DOHH2 (cell line): ENCODE results near the gene HAND2.

Experiments
- H3F3A ChIP-seq: fragments of 200-600 bp; sonication (generic), shearing (Covaris generic); 2 replicates; pipeline ENCODE4 v1.6.0; 2016; ENCODE audit warnings: antibody characterized with exemption, mild to moderate bottlenecking; ENCODE audit not compliant: control insufficient read depth, insufficient read depth
- H3K27ac ChIP-seq: fragments of 200-600 bp; sonication (generic); 2 replicates; pipeline ENCODE4 v1.5.1; 2014; ENCODE audit warnings: low read depth, mild to moderate bottlenecking, low read length, moderate library complexity
- H3K27me3 ChIP-seq: fragments of 200-600 bp; sonication (generic); 2 replicates; pipeline ENCODE4 v1.6.1; 2014; ENCODE audit warnings: mild to moderate bottlenecking, low read length, mixed read lengths; ENCODE audit not compliant: control insufficient read depth
- H3K36me3 ChIP-seq: fragments of 200-600 bp; sonication (generic); 2 replicates; pipeline ENCODE4 v1.6.1; 2014; ENCODE audit warnings: mild to moderate bottlenecking, low read length, moderate library complexity, mixed read lengths; ENCODE audit not compliant: control insufficient read depth
- H3K4me1 ChIP-seq: fragments of 200-600 bp; sonication (generic); 2 replicates; pipeline ENCODE4 v1.6.1; 2014; ENCODE audit warnings: mild to moderate bottlenecking, low read length, mixed read lengths; ENCODE audit not compliant: control insufficient read depth
- H3K4me2 ChIP-seq: fragments of 200-600 bp; sonication (generic); 2 replicates; pipeline ENCODE4 v1.6.0; 2014; ENCODE audit warnings: mild to moderate bottlenecking, low read length, moderate library complexity
- H3K4me3 ChIP-seq: fragments of 200-600 bp; sonication (generic); 2 replicates; pipeline ENCODE4 v1.5.1; 2014; ENCODE audit warnings: mild to moderate bottlenecking, low read length, mixed read lengths
- H3K79me2 ChIP-seq: fragments of 200-600 bp; sonication (generic); 2 replicates; pipeline ENCODE4 v1.6.1; 2014; ENCODE audit warnings: mild to moderate bottlenecking, low read length, mixed read lengths; ENCODE audit not compliant: control insufficient read depth
- H3K9me2 ChIP-seq: fragments of 200-600 bp; sonication (generic); replicated peaks from 2 replicates; pipeline ENCODE4 v1.6.1; 2014; ENCODE audit warnings: mild to moderate bottlenecking, low read length, mixed read lengths; ENCODE audit not compliant: control insufficient read depth
- H3K9me3 ChIP-seq: fragments of 200-600 bp; sonication (generic); 2 replicates; pipeline ENCODE4 v1.6.1; 2014; ENCODE audit warnings: antibody characterized with exemption, low read length, mixed read lengths; ENCODE audit not compliant: control insufficient read depth, insufficient read depth
- H4K20me1 ChIP-seq: fragments of 200-600 bp; sonication (generic); 2 replicates; pipeline ENCODE4 v1.6.0; 2014; ENCODE audit warnings: low read depth, mild to moderate bottlenecking, antibody characterized with exemption, low read length, moderate library complexity; ENCODE audit not compliant: control insufficient read depth, insufficient read depth
- CTCF ChIP-seq: fragments of 200-600 bp; sonication (generic); IDR thresholded peaks from one replicate; pipeline ENCODE4 v1.5.1; 2014; ENCODE audit warnings: antibody characterized with exemption, mild to moderate bottlenecking, low read depth, low read length; ENCODE audit not compliant: poor library complexity, severe bottlenecking
- EZH2phosphoT487 ChIP-seq: fragments of 200-600 bp; sonication (generic); IDR thresholded peaks from 2 replicates; pipeline ENCODE4 v1.6.1; 2017; ENCODE audit warnings: borderline replicate concordance, mild to moderate bottlenecking, antibody characterized with exemption, low read length, moderate library complexity, mixed read lengths

Gene HAND2

GRCh38 chr4:173478913-173479283 is 51.1 kb downstream of the HAND2 start:
- Histone ChIP-seq H4K20me1 (no peaks in the 10 kb centered on the region), H3K27ac (no peak overlapping the region), H3K4me2 (no peak overlapping the region), H3K36me3 (no peaks in the 10 kb centered on the region), H3K27me3 (no peaks in the 10 kb centered on the region), H3F3A (no peaks in the 10 kb centered on the region), H3K4me3 (no peak overlapping the region), H3K9me3 (no peaks in the 10 kb centered on the region), H3K9me2 (no peaks in the 10 kb centered on the region), H3K79me2 (no peaks in the 10 kb centered on the region), H3K4me1 (no peaks in the 10 kb centered on the region)
- TF ChIP-seq EZH2phosphoT487, result no peak
- TF ChIP-seq CTCF, result no peak

GRCh38 chr4:173478201-173478912 is 51.7 kb downstream of the HAND2 start:
- no peaks in the 10 kb centered on the region for H3K9me3 ChIP-seq
- TF ChIP-seq CTCF (no peak), EZH2phosphoT487 (no peak)
- H3K27ac ChIP-seq, result no peak overlapping the region
- no peaks in the 10 kb centered on the region for H3K27me3 ChIP-seq
- no peaks in the 10 kb centered on the region for H3F3A ChIP-seq
- no peaks in the 10 kb centered on the region for H4K20me1 ChIP-seq
- H3K36me3 ChIP-seq, result no peaks in the 10 kb centered on the region
- H3K4me1 ChIP-seq, result no peaks in the 10 kb centered on the region
- H3K4me2 ChIP-seq, result no peak overlapping the region
- no peak overlapping the region for H3K4me3 ChIP-seq
- no peaks in the 10 kb centered on the region for H3K9me2 ChIP-seq
- no peaks in the 10 kb centered on the region for H3K79me2 ChIP-seq

GRCh38 chr4:173477016-173477415 is 53.0 kb downstream of the HAND2 start:
- no peaks in the 10 kb centered on the region for H3F3A ChIP-seq

More at GRCh38 chr4:173477016-173477415, 53.0 kb downstream of the HAND2 start:
- Histone ChIP-seq H3K9me2 (no peaks in the 10 kb centered on the region), H4K20me1 (no peaks in the 10 kb centered on the region), H3K4me1 (no peaks in the 10 kb centered on the region), H3K4me3 (no peak overlapping the region), H3K79me2 (no peaks in the 10 kb centered on the region), H3K4me2 (no peak overlapping the region), H3K27ac (no peak overlapping the region), H3K9me3 (no peaks in the 10 kb centered on the region), H3K27me3 (no peaks in the 10 kb centered on the region), H3K36me3 (no peaks in the 10 kb centered on the region)
- TF ChIP-seq EZH2phosphoT487 (no peak), CTCF (no peak)
